Cardiac septum (tissue), 1 donor: ENCODE data around the gene OTUD7B. TPM values are rescaled to one million over a fixed set of nuclear protein-coding genes. Genes with fewer than 3 reads are reported as not detected.
"Not testable (repeated sequence)": the region's sequence is repeated elsewhere in the genome, so short reads cannot be mapped to it uniquely, and the experiment has no call there.

Experiments used
- DNase-seq: peaks from one replicate; pipeline ENCODE4 v3.0.0-alpha.2; 2020; ENCODE audit warnings: low spot score
- intact Hi-C: fragments of 100-400 bp; cut with DNase I; formaldehyde crosslinking; loops from one replicate; pipeline ENCODE4 v1.14.0; 2022
- total RNA-seq: library from RNA; stranded (reverse); fragmentation: NEBNext Ultra II Directional; extraction: Animal tissue kit (Norgen Biotek cat#: 25700); gene quantifications from one replicate; pipeline ENCODE4 v1.2.1, GENCODE V29; 2021
- donor health status: DM: no; HTN: no; CAD: no.

Gene OTUD7B
- total RNA-seq, 1 donor from 2014 or later: 32.6 TPM

DNA sequence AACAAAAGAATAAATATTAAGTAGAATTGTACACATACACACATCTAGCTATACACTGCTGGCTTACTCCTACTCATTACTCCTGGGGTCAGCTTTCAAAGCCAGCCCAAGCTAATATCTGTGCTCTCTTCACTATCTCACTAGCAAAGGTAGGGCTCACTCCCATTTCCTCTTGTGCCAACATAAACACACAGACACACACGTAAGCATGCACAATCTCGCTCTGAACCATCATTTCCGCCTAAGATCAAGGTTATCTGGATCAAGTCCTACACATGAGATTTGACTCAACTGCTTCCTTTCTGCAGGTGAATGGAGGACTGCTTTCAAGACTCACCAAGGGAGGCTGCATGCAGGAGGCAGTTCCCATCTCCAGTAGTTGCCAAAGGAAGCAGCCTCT lies 45.1 kb downstream of the OTUD7B start:
- DNase-seq: no peak
- intact Hi-C loops: no loop called here

- intact Hi-C loops: loop anchor here (2.0 to 5.0 kb wide), 4 partner anchors 49 to 224 kb away; partner anchors contain the start of genes OTUD7B and VPS45
- no peak for DNase-seq
These were observed 47.2 kb downstream of the OTUD7B start for GRCh38 chr1:149963358-149963757.

GRCh38 chr1:149962736-149963135 lies 47.8 kb downstream of the OTUD7B start:
- no peak for DNase-seq
- intact Hi-C loops: loop anchor here (1.0 to 5.0 kb wide), 5 partner anchors 50 to 225 kb away; partner anchors contain the start of genes OTUD7B and VPS45

- no peak for DNase-seq
These were observed 48.4 kb downstream of the OTUD7B start for GRCh38 chr1:149962039-149962647.

GRCh38 chr1:149957548-149957947 lies 53.0 kb downstream of the OTUD7B start:
- intact Hi-C loops, DNase-seq: not testable (repeated sequence)

More at GRCh38 chr1:149962039-149962647, 48.4 kb downstream of the OTUD7B start:
- intact Hi-C loops: loop anchor here (1.0 to 5.0 kb wide), 5 partner anchors 50 to 225 kb away; partner anchors contain the start of genes OTUD7B and VPS45

DNA sequence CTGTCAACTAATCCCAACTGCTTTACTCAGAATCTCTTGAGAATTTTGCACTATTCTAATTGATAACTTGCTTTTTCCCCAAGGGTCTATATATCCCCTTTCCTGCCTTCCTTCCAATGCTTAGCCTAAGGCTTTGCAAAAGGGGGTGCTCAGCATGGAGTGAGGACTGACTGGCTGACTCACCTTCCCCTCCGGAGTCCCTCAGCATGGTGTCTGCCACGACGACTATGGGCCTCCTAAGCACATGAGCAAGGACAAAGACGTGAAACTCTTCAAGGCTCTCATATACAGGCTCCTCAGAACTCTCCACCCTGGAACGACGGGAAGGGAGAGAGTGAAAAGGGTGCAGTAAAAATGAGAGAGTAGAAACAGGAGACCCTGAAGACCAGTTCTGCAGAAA lies 60.6 kb downstream of the OTUD7B start:
- no peak for DNase-seq
- intact Hi-C loops: no loop called here

DNA sequence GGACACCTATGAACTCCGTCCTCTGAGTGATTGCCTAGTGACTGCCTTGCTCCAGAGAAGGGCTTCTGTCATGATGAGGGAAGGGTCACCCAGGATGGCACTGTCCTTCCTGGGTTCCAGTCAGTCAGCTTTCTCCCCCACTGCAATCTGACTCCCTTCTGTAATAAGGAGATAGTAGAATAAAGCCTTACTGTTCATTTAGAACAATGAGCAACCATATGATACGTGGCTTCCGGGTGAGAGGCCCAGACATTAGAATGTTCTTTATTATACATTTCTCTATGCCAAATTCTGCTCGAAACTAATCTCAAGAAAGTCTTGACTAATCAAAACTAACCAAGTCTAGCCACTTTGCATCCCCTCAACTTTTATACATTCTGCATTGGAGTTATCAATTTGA lies 65.3 kb downstream of the OTUD7B start:
- DNase-seq: no peak
- intact Hi-C loops: no loop called here

- intact Hi-C loops: no loop called here
- no peak for DNase-seq
These were observed 67.6 kb downstream of the OTUD7B start for GRCh38 chr1:149942885-149943284.

GRCh38 chr1:149942207-149942606 lies 68.3 kb downstream of the OTUD7B start:
- intact Hi-C loops: no loop called here
- DNase-seq: no peak

GRCh38 chr1:149940427-149940826 lies 70.1 kb downstream of the OTUD7B start:
- no peak for DNase-seq
- intact Hi-C loops: no loop called here

DNA sequence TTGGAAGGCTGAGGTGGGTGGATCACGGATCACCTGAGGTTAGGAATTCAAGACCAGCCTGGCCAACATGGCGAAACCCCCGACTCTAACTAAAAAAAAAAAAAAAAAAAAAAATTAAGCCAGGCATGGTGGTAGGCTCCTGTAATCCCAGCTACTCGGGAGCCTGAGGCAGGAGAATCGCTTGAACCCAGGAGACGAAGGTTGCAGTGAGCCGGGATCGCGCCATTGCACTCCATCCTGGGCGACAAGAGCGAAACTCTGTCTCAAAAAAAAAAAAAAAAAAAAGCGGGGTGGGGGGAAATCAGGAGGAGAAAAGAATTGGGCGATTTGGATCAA lies 71.9 kb downstream of the OTUD7B start:
- intact Hi-C loops: loop anchor here (1.0 kb wide), 1 partner anchor 50 kb away; no protein-coding TSS in a partner anchor
- DNase-seq: not testable (repeated sequence)

- intact Hi-C loops: no loop called here
- no peak for DNase-seq
These were observed 72.8 kb downstream of the OTUD7B start for GRCh38 chr1:149937759-149938158.

GRCh38 chr1:149936992-149937705 lies 73.4 kb downstream of the OTUD7B start:
- no peak for DNase-seq
- intact Hi-C loops: no loop called here

DNA sequence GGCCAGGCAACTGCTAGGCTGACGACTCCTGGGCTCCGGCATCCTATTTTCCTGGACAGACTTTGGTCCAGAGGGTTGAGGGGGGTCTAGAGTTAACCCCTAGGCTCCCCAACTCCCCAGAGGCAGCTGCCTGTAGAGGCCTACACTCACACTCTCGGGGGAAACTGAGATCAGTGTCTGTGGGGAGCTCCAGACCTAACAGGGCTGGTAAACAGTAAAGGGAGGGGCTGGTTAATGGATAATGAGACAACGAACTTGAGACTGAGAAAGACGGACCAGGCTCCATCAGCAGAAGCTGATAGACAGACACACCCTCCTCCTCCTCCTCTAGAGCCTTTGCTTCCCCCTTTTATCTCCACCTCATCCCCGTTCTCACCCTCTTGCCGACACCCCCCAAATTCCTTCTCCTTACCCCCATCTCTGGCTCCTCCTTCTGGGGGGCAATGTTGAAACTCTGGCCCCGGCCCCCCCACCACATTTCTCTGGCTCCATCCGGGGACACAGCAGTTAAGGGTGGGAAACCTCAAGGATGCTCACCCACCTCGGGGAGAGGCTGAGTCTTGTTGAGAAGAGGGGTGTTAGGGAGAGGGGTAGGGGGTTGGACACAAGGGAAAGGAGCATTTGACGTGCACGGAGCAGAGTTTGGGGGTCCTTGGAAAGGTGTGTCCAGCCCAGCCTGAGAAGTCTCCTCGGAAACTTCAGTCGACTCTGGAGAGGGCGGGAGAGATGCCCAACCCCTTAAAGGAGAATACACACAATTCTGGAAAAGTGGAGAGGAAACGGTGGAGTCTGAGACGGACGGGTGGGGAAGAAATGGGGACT lies 74.1 kb downstream of the OTUD7B start, which contains the start of gene MTMR11:
Gene MTMR11, minus strand, starts transcription at position 710 of the 822 bp plus-strand sequence. Its CDS starts 232 bp downstream, at position 478.
- intact Hi-C loops: no loop called here
- DNase-seq: no peak

GRCh38 chr1:149934356-149934755 lies 76.2 kb downstream of the OTUD7B start:
- intact Hi-C loops: no loop called here
- no peak for DNase-seq

DNA sequence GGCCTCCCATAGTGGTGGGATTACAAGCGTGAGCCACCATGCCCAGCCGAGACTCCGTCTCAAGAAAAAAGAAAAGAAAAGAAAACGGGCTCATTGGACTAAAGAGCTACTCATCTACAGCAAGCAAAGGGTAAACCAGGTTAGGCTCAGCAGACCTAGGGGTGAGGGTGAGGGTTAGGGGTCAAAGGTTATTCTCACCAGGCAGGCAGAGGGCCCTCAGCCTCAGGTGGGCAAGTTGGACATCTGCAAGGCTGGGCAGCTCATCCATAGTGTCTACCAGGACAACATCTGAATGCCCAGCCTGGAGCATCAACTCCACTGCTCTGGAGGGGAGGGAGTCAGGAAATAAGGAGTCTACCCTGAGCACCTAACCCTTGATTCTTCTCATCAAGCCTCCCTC lies 77.3 kb downstream of the OTUD7B start:
- DNase-seq: no peak
- intact Hi-C loops: no loop called here

- no peak for DNase-seq
- intact Hi-C loops: no loop called here
These were observed 78.1 kb downstream of the OTUD7B start for GRCh38 chr1:149932474-149932873.

DNA sequence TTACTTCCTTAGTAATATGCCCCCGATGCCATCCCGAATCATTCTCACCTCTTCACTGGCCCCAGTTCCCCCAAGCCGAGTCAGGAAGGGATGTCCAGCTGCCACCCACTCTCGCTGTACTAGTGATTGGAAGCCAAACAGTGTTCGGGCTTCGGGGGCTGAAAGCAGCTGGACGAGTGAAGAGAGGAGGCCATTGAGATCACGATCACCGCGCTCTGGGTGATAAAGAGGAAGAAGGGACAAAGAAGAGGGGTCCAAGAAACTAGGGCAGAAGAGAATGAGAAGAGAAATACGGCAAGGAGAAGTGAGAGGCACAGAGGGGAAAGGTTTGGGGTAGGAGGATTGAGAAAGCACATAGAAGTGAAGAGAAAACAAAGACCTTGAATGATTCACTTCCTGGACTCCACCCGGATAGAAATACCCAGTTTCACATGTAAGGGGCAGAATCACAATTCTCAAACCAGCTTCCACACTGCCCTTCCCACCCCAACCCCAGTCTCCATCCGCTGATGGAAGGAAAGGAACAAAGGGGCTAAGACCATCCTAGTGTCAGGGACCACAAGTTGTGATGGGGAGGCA lies 79.2 kb downstream of the OTUD7B start:
- intact Hi-C loops: no loop called here
- no peak for DNase-seq

DNA sequence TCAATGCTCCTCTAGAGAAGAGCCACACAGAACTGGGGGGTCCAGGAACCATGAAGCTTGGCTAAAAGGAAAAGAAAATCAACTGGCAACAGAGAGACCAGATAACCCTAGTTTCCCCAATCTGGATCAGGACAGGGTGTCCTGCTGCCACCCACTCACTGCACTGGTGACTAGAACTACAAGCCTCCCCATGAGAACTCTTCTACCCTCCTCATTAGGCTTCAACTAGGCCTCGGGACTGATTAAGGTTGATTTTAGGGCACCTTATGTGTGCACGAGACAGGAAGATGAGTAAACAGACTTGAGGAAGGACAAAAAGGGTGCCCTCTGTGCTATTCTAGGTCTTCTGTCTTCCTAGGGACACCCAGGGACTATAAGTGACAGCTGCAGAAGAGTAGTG lies 80.7 kb downstream of the OTUD7B start:
- no peak for DNase-seq
- intact Hi-C loops: no loop called here

DNA sequence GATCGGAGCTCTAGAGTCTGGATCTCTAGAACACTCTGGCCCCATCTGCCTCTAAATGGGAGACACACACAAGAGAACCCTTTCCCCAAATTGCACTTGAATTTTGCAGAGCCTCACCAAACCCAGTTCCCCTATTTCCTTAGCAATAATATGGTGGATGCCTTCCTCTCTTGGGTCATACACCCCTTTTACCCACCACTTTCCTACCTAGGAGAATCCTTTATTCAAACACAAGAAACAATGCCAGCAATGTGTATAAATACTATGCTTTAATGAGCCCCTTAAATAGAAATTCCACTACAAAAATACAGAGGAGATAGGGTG lies 82.2 kb downstream of the OTUD7B start:
- no peak for DNase-seq
- intact Hi-C loops: no loop called here
